Stimulated activated CD4-positive, alpha-beta T cell treated with anti-CD3 and anti-CD28 coated beads, TNF-alpha, amount 100 ng/mL, for 1 hour (primary cell): ENCODE data around the gene NEUROG2.
"Not testable (repeated sequence)": the region's sequence is repeated elsewhere in the genome, so short reads cannot be mapped to it uniquely, and the experiment has no call there.

Experiments
- DNase-seq, 3 donors: peaks; one replicate each; pipeline ENCODE4 v3.0.0-alpha.2; 2020; ENCODE audit warnings: low read depth in 3 of 3, low spot score in 1 of 3

NEUROG2 gene

DNA sequence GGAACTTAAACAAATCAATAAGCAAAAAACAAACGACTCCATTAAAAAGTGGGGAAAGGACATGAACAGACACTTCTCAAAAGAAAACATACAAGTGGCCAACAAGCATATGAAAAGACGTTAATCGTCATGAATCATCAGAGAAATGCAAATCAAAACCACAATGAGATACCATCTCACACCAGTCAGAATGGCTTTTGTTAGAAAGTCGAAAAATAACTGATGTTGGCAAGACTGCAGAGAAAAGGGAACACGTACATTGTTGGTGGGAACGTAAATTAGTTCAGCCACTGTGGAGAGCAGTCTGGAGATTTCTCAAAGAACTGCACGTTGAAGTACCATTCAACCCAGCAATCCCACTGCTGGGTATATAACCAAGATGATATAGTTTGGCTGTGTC is 23.7 kb downstream of the NEUROG2 start:
- DNase-seq, result no peak

DNA sequence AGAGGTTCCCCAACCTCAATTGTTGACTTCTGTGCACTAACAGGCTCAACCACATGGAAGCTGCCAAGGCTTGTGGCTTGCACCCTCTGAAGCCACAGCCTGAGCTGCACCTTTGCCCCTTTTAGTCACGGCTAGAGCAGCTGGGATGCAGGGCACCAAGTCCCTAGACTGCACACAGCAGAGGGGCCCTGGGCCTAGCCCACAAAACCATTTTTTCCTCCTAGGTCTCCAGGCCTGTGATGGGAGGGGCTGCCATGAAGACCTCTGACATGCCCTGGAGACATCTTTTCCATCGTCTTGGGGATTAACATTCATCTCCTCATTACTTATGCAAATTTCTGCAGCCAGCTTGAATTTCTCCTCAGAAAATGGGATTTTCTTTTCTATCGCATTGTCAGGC is 25.2 kb downstream of the NEUROG2 start:
- not testable (repeated sequence) for DNase-seq

DNA sequence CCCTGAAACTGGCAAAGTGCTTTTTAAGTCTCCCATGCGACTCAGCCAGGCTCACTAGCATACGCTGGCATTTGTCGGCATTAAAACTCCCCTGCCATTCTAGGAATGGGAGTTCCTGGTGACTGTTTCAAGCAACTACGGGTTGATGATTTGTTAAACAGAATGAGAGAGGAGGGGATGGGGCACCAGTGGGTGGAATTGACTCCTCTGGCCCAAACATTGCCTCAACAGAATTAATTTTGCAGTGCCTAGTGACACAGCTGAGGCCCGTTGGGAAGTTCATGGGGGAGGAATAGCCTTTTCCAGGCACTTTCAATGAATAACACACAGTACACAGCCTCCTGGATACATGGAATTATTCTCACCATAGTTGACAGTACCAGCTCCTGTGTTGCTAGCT is 30.1 kb downstream of the NEUROG2 start:
- DNase-seq, result no peak

DNA sequence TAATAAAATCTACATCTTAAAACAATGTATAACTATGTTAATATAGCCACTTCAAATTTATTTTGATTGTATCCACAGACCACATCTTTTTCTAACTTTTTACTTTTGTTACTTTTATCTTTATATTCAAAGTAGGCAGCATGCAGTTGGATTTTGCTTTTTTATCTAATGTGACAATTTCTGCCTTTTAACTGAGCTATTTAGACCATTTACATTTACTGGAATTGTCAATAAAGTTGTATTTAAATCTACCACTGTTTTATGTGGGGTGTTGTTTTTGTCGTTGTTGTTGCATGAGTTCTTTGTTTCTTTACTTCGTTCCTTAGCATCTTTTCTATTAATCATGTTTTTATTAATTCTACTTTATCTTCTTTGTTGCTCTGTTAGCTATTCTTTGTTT is 42.0 kb downstream of the NEUROG2 start:
- DNase-seq, result no peak

DNA sequence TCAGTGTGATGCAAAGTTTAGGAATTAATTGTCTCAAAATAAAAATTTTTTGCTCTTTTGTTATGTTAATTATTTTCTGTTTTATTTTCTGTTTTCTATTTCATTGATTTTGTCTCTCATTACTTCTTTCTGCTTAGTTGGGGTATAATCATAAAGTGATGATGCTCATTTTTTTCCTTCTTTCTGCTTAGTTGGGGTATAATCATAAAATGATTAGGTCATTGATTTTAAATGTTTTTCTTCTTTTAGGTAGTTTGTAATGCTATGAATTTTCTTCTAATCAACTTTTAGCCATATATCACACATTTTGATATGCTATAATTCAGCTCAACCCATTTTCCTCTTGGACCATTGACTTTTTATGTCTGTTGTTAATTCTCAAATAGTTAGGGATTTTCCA is 43.7 kb downstream of the NEUROG2 start:
- no peak for DNase-seq
